HCT116 (cell line): ENCODE results near the gene EPHA2. TPM values are rescaled to one million over a fixed set of nuclear protein-coding genes. Genes with fewer than 3 reads are reported as not detected.
"Not testable (repeated sequence)": the region's sequence is repeated elsewhere in the genome, so short reads cannot be mapped to it uniquely, and the experiment has no call there.

Source experiments
- ATAC-seq: fragments of 200-7000 bp; cut with Tn5 transposase; 2 replicates; pipeline ENCODE4 v1.9.1; 2020; ENCODE audit warnings: mild to moderate bottlenecking, moderate library complexity
- BruUV-seq: library from RNA; stranded (reverse); fragments of 400-500 nt; replicated peaks from 2 replicates; lab custom pipeline; 2021; lab: Mats Ljungman, UMichigan
- CTCF ChIA-PET: fragments of 300-600 bp; sonication (Branson Sonifier 250); formaldehyde crosslinking; loops from one replicate; lab custom pipeline; 2021; ENCODE audit warnings: antibody characterized with exemption; lab: Charles Lee
- POLR2A ChIA-PET: fragments of 300-600, 350-600 bp; sonication (Branson Sonifier 250); formaldehyde crosslinking; loops from one replicate; lab custom pipeline; 2021; ENCODE audit warnings: antibody characterized with exemption; lab: Charles Lee
- RAD21 ChIA-PET, 2 experiments: fragments of 300-600 bp; sonication (Branson Sonifier 250); formaldehyde crosslinking; loops; one replicate each; lab custom pipeline; 2023; ENCODE audit warnings: low total read pairs in 2 of 2; ENCODE audit not compliant: uncharacterized antibody in 2 of 2, unreplicated experiment in 2 of 2, low non-redundant PET in 1 of 2; lab: Charles Lee
- DNase-seq: peaks from one replicate; pipeline ENCODE4 v3.0.0-alpha.2; 2010; ENCODE audit warnings: low read depth, low spot score
- H2AFZ ChIP-seq: fragments of 200-600 bp; shearing (Covaris generic), sonication (generic); 2 replicates; pipeline ENCODE4 v1.6.1; 2017; ENCODE audit warnings: low read depth, mixed run types, mixed read lengths, antibody characterized with exemption, low read length; ENCODE audit not compliant: poor library complexity, severe bottlenecking
- H3K27ac ChIP-seq: 2 replicates; pipeline ENCODE4 v1.5.1; 2012; ENCODE audit warnings: low read depth, low read length
- H3K27me3 ChIP-seq: fragments of 200-600 bp; sonication (generic); 2 replicates; pipeline ENCODE4 v1.6.1; 2016; ENCODE audit warnings: mixed run types, low read length, mixed read lengths; ENCODE audit not compliant: insufficient read depth
- H3K36me3 ChIP-seq, 2 experiments: fragments of 200-500 bp in 1 of 2; fragments of 200-600 bp in 1 of 2; sonication (Bioruptor generic) in 1 of 2; sonication (generic) in 1 of 2; 2 replicates each; pipeline versions ENCODE4 v1.5.1 to v1.6.1; 2014 to 2016; ENCODE audit warnings: low read length in 2 of 2, inconsistent platforms in 1 of 2, mixed read lengths in 1 of 2, mixed run types in 1 of 2; ENCODE audit not compliant: insufficient read depth in 2 of 2, control insufficient read depth in 1 of 2
- H3K4me1 ChIP-seq, 2 experiments: fragments of 200-600 bp in 1 of 2; sonication (generic) in 1 of 2; 2 replicates each; pipeline versions ENCODE4 v1.5.1 to v1.6.1; 2012 to 2017; ENCODE audit warnings: low read length in 2 of 2, inconsistent platforms in 1 of 2, mild to moderate bottlenecking in 1 of 2, mixed read lengths in 1 of 2, mixed run types in 1 of 2, moderate library complexity in 1 of 2; ENCODE audit not compliant: insufficient read depth in 2 of 2, control insufficient read depth in 1 of 2
- H3K4me2 ChIP-seq: fragments of 200-600 bp; sonication (generic); 2 replicates; pipeline ENCODE4 v1.6.1; 2017; ENCODE audit warnings: mixed run types, low read length, mixed read lengths
- H3K4me3 ChIP-seq, 2 experiments: fragments of 200-600 bp in 1 of 2; sonication (generic) in 1 of 2; replicated peaks in 1 of 2; 2 replicates each; pipeline ENCODE4 v1.5.1; 2011 to 2016; ENCODE audit warnings: low read length in 2 of 2, control low read depth in 1 of 2, low read depth in 1 of 2, mild to moderate bottlenecking in 1 of 2, mixed read lengths in 1 of 2, mixed run types in 1 of 2
- H3K79me2 ChIP-seq: fragments of 200-600 bp; sonication (generic); 2 replicates; pipeline ENCODE4 v1.6.1; 2017; ENCODE audit warnings: mild to moderate bottlenecking, mixed run types, low read length, moderate library complexity, mixed read lengths; ENCODE audit not compliant: insufficient read depth
- H3K9ac ChIP-seq: fragments of 200-600 bp; sonication (generic); 2 replicates; pipeline ENCODE4 v1.6.1; 2016; ENCODE audit warnings: low read length, mixed read lengths
- H3K9me2 ChIP-seq: fragments of 200-600 bp; sonication (generic), shearing (Covaris generic); 2 replicates; pipeline ENCODE4 v1.6.1; 2017; ENCODE audit warnings: mixed run types, mild to moderate bottlenecking, moderate library complexity; ENCODE audit not compliant: insufficient read depth
- H3K9me3 ChIP-seq, 2 experiments: fragments of 200-500 bp in 1 of 2; fragments of 200-600 bp in 1 of 2; sonication (Bioruptor generic) in 1 of 2; sonication (generic) in 1 of 2; 2 replicates each; pipeline ENCODE4 v1.6.1; 2014 to 2017; ENCODE audit warnings: low read length in 2 of 2, mixed read lengths in 2 of 2, inconsistent platforms in 1 of 2, low read depth in 1 of 2, mild to moderate bottlenecking in 1 of 2, mixed run types in 1 of 2, moderate library complexity in 1 of 2; ENCODE audit not compliant: control insufficient read depth in 1 of 2, insufficient read depth in 1 of 2
- H4K20me1 ChIP-seq: fragments of 200-600 bp; sonication (generic), shearing (Covaris generic); 2 replicates; pipeline ENCODE4 v1.6.1; 2017; ENCODE audit warnings: mixed run types, mild to moderate bottlenecking, moderate library complexity; ENCODE audit not compliant: insufficient read depth
- CBX3 ChIP-seq: IDR thresholded peaks from 2 replicates; pipeline ENCODE4 v1.6.1; 2012; ENCODE audit warnings: low read depth
- EZH2phosphoT487 ChIP-seq: fragments of 200-600 bp; IDR thresholded peaks from 2 replicates; pipeline ENCODE4 v1.6.1; 2018; ENCODE audit warnings: antibody characterized with exemption, borderline replicate concordance
- POLR2A ChIP-seq: IDR thresholded peaks from 2 replicates; pipeline ENCODE4 v1.7.0; 2011; ENCODE audit warnings: borderline replicate concordance; ENCODE audit not compliant: insufficient read depth, insufficient read length; ENCODE audit errors: extremely low read depth
- POLR2AphosphoS5 ChIP-seq: IDR thresholded peaks from 2 replicates; pipeline ENCODE4 v1.6.1; 2011; ENCODE audit warnings: mild to moderate bottlenecking, low read depth, low read length, moderate library complexity
- RAD21 ChIP-seq: IDR thresholded peaks from 2 replicates; pipeline ENCODE4 v1.6.1; 2012; ENCODE audit warnings: low read depth, mild to moderate bottlenecking
- REST ChIP-seq: IDR thresholded peaks from 2 replicates; pipeline ENCODE4 v1.6.1; 2012; ENCODE audit warnings: low read depth
- SIN3A ChIP-seq: IDR thresholded peaks from 2 replicates; pipeline ENCODE4 v1.6.1; 2012; ENCODE audit warnings: low read depth
- TCF7L2 ChIP-seq: IDR thresholded peaks from 2 replicates; pipeline ENCODE4 v1.7.0; 2011; ENCODE audit warnings: borderline replicate concordance, inconsistent platforms; ENCODE audit not compliant: insufficient read depth, insufficient read length; ENCODE audit errors: extremely low read depth
- ZBTB33 ChIP-seq: IDR thresholded peaks from 2 replicates; pipeline ENCODE4 v1.6.1; 2011; ENCODE audit warnings: mild to moderate bottlenecking, low read length, moderate library complexity; ENCODE audit not compliant: insufficient replicate concordance; ENCODE audit errors: extremely low read depth
- ZFX ChIP-seq: fragments of 450-650 bp; IDR thresholded peaks from 2 replicates; pipeline ENCODE4 v1.6.1; 2017
- intact Hi-C: fragments of 100-400 bp; cut with micrococcal nuclease; formaldehyde crosslinking; loops from 2 replicates; pipeline ENCODE4 v1.10.0; 2022
- total RNA-seq: library from RNA; stranded (reverse); gene quantifications from one replicate; pipeline ENCODE4 v1.2.1, GENCODE V29; 2021; ENCODE audit not compliant: unreplicated experiment
- TF ChIP-seq, protein P1 (sequence below): IDR thresholded peaks from 2 replicates; pipeline ENCODE4 v1.6.1; 2012

EPHA2 gene
- total RNA-seq, 1 experiment from 2014 or later, result 164 TPM

DNA sequence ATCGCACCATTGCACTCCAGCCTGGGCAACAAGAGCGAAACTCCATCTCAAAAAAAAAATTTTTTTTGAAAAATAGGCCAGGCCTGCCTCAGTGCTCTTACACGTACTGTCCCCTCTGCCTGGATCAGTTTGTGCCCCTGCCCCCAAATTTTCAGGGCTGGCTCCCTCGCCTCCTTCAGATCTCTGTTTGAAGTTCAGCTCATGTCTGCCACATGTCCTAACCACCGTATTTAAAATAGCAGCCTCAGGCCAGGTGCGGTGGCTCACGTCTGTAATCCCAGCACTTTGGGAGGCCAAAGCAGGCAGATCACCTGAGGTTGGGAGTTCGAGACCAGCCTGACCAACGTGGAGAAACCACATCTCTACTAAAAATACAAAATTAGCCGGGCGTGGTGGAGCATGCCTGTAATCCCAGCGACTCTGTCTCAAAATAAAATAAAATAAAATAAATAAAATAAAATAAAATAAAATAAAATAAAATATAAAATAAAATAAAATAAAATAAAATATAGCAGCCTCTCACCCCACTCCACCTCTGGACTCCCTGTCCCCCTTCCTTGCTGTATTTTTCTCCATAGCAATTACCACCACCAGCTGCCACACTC is 7.8 kb upstream of the EPHA2 start:
- ATAC-seq, H4K20me1 ChIP-seq, DNase-seq, H3K9me3 ChIP-seq, H3K79me2 ChIP-seq, intact Hi-C loops, H2AFZ ChIP-seq, H3K36me3 ChIP-seq, BruUV-seq, H3K9me2 ChIP-seq, H3K27me3 ChIP-seq: not testable (repeated sequence)
- peak overlapping the region; percentile 36; the same call in 1 of the 2 replicates for H3K9ac ChIP-seq
- peaks cover 67 to 94% of the 10 kb centered on the region in 2 experiments for H3K4me1 ChIP-seq
- RAD21 ChIA-PET, result interaction anchor here (0.9 to 1.1 kb wide), 2 partner anchors 8 to 18 kb away, joined by 3 read pairs; no protein-coding TSS in a partner anchor
- CTCF ChIA-PET, result interaction anchor here (0.7 to 1.3 kb wide), 3 partner anchors 18 to 85 kb away, joined by 3 read pairs; no protein-coding TSS in a partner anchor
- H3K4me2 ChIP-seq, result peak overlapping the region; percentile 86
- peak overlapping the region in 1 of 2 experiments; percentile 25; a peak in 1 of 4 replicates for H3K4me3 ChIP-seq
- H3K27ac ChIP-seq, result peak overlapping the region; percentile 25; the same call in 1 of the 2 replicates
- POLR2A ChIA-PET, result interaction anchor here (1.1 to 4.7 kb wide), 7 partner anchors 7 to 23 kb away, joined by 3 to 30 read pairs (median 11); no protein-coding TSS in a partner anchor

DNA sequence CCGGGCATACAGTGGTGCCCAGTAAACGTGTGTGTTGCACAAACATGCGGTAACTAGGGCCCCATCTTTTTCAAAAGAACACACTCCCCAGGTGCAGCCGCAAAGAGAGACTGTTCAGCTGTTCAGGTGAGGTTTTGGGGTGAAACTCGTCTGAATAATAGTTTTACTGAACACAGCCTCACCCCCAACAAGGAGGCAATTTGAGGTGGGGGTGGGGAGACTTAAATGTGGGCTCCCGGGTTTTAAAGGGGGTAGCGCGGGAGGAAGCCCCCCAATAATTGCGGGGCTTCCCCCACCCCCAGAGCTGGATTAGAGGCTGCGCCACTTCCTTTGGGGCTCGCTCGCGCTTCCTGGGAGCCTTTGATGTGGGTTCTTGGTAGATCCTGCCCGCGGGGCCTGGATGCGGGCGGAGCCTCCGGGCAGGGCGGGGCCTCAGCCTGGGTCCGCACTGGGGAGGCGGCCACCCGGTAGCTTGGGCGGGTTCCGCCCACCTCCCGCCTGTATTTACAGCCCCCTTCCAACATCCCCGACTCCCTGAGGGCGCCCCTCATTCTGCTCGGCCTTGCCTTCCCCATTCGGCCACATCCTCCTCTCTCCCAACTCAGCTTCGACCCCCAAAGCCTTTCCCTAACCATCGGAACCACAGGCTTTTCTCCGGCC is 6.4 kb upstream of the EPHA2 start:
- peak; percentile 69 for ATAC-seq
- Histone ChIP-seq H4K20me1 (no peaks in the 10 kb centered on the region), H3K4me1 (peaks cover 72 to 94% of the 10 kb centered on the region in 2 experiments), H3K79me2 (peaks cover 3% of the 10 kb centered on the region; the same call in 1 of the 2 replicates), H3K36me3 (no peaks in the 10 kb centered on the region), H2AFZ (no peak overlapping the region), H3K9me3 (no peaks in the 10 kb centered on the region), H3K4me3 (peak overlapping the region; percentile 23 to 48), H3K4me2 (peak overlapping the region; percentile 86), H3K27me3 (no peaks in the 10 kb centered on the region), H3K9me2 (no peaks in the 10 kb centered on the region), H3K27ac (peak overlapping the region; percentile 42), H3K9ac (peak overlapping the region; percentile 62)
- BruUV-seq, result no TSS peak
- DNase-seq, result no peak
- ChIA-PET POLR2A (interaction anchor here (1.3 to 4.7 kb wide), 5 partner anchors 8 to 24 kb away, joined by 4 to 30 read pairs (median 11); no protein-coding TSS in a partner anchor), RAD21 (interaction anchor here (0.5 to 1.1 kb wide), 3 partner anchors 10 to 83 kb away, joined by 3 to 4 read pairs (median 3); no protein-coding TSS in a partner anchor), CTCF (interaction anchor here (0.8 to 1.3 kb wide), 2 partner anchors 27 to 83 kb away, joined by 3 to 4 read pairs; no protein-coding TSS in a partner anchor)
- intact Hi-C loops, result no loop called here
- TF ChIP-seq SIN3A (no peak), RAD21 (no peak), REST (no peak), CBX3 (no peak), ZBTB33 (no peak), EZH2phosphoT487 (no peak), POLR2A (no peak), POLR2AphosphoS5 (peak; percentile 48; the same call in 1 of the 2 replicates), ZFX (no peak), TCF7L2 (peak; percentile 99)
- TF ChIP-seq, protein P1, sequence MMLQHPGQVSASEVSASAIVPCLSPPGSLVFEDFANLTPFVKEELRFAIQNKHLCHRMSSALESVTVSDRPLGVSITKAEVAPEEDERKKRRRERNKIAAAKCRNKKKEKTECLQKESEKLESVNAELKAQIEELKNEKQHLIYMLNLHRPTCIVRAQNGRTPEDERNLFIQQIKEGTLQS, result no peak
